HepG2 (cell line): ENCODE measurements around the gene CLHC1. TPM values are rescaled to one million over a fixed set of nuclear protein-coding genes. Genes with fewer than 3 reads are reported as not detected.

ENCODE experiments used
- GTF3A ChIP-seq: sonication (generic); formaldehyde crosslinking; conservative IDR thresholded peaks from 2 replicates; pipeline ENCODE4 v1.4.0; 2020; ENCODE audit warnings: mild to moderate bottlenecking, missing genetic modification reagents
- KDM1A ChIP-seq: IDR thresholded peaks from 2 replicates; pipeline ENCODE4 v1.6.1; 2016; ENCODE audit warnings: missing compliant biosample characterization
- MEIS1 ChIP-seq: sonication (generic); formaldehyde crosslinking; IDR thresholded peaks from 2 replicates; pipeline ENCODE4 v1.9.0; 2021; ENCODE audit warnings: mild to moderate bottlenecking, missing genetic modification reagents, moderate library complexity, borderline replicate concordance
- NBN ChIP-seq: fragments of 450-650 bp; conservative IDR thresholded peaks from 2 replicates; pipeline ENCODE4 v1.6.1; 2017
- NPAS2 ChIP-seq: sonication (generic); formaldehyde crosslinking; IDR thresholded peaks from 2 replicates; pipeline ENCODE4 v1.8.0; 2022; ENCODE audit warnings: mild to moderate bottlenecking, missing genetic modification reagents, borderline replicate concordance
- NRL ChIP-seq: sonication (generic); formaldehyde crosslinking; IDR thresholded peaks from 2 replicates; pipeline ENCODE4 v1.5.0; 2020; ENCODE audit warnings: missing genetic modification reagents, mild to moderate bottlenecking, moderate library complexity, borderline replicate concordance
- PAWR ChIP-seq: sonication (generic); formaldehyde crosslinking; IDR thresholded peaks from 2 replicates; pipeline ENCODE4 v1.4.0; 2020; ENCODE audit warnings: missing genetic modification reagents, mild to moderate bottlenecking, borderline replicate concordance
- PPARG ChIP-seq: conservative IDR thresholded peaks from 2 replicates; pipeline ENCODE4 v1.6.1; 2016; ENCODE audit warnings: missing biosample characterization, missing genetic modification reagents
- PTBP1 ChIP-seq: fragments of 200-400 bp; formaldehyde crosslinking; IDR thresholded peaks from 2 replicates; pipeline ENCODE4 v1.6.1; 2018; ENCODE audit warnings: low read length, low read depth; ENCODE audit not compliant: poor library complexity, severe bottlenecking
- REL ChIP-seq: sonication (generic); formaldehyde crosslinking; conservative IDR thresholded peaks from 2 replicates; pipeline ENCODE4 v1.8.0; 2022; ENCODE audit warnings: mild to moderate bottlenecking, missing genetic modification reagents, moderate library complexity
- SAP130 ChIP-seq: IDR thresholded peaks from 2 replicates; pipeline ENCODE4 v1.6.1; 2016; ENCODE audit warnings: low read depth
- TCF7 ChIP-seq: sonication (generic); IDR thresholded peaks from 2 replicates; pipeline ENCODE4 v1.6.1; 2016; ENCODE audit warnings: antibody characterized with exemption, low read depth
- TP53 ChIP-seq: sonication (generic); formaldehyde crosslinking; conservative IDR thresholded peaks from 2 replicates; pipeline ENCODE4 v1.4.0; 2020; ENCODE audit warnings: missing genetic modification reagents
- ZNF234 ChIP-seq: sonication (generic); formaldehyde crosslinking; conservative IDR thresholded peaks from 2 replicates; pipeline ENCODE4 v1.5.1; 2020; ENCODE audit warnings: mild to moderate bottlenecking, missing genetic modification reagents
- ZNF343 ChIP-seq: sonication (generic); formaldehyde crosslinking; IDR thresholded peaks from 2 replicates; pipeline ENCODE4 v1.4.0; 2020; ENCODE audit warnings: mild to moderate bottlenecking, missing genetic modification reagents
- ZNF451 ChIP-seq: sonication (generic); formaldehyde crosslinking; IDR thresholded peaks from 2 replicates; pipeline ENCODE4 v1.5.0; 2020; ENCODE audit warnings: mild to moderate bottlenecking, missing genetic modification reagents
- ZNF563 ChIP-seq: sonication (generic); formaldehyde crosslinking; IDR thresholded peaks from 2 replicates; pipeline ENCODE4 v1.8.0; 2022; ENCODE audit warnings: mild to moderate bottlenecking, moderate library complexity, missing genetic modification reagents
- ZNF768 ChIP-seq: sonication (generic); formaldehyde crosslinking; IDR thresholded peaks from 2 replicates; pipeline ENCODE4 v1.4.0; 2020; ENCODE audit warnings: missing genetic modification reagents
- ZNF777 ChIP-seq: sonication (generic); formaldehyde crosslinking; IDR thresholded peaks from 2 replicates; pipeline ENCODE4 v1.4.0; 2020; ENCODE audit warnings: missing genetic modification reagents
- ZNF839 ChIP-seq: sonication (generic); formaldehyde crosslinking; IDR thresholded peaks from 2 replicates; pipeline ENCODE4 v1.4.0; 2020; ENCODE audit warnings: missing genetic modification reagents, mild to moderate bottlenecking, borderline replicate concordance
- polyA plus RNA-seq, 8 experiments: library from polyadenylated mRNA; depleted of rRNA in 3 of 8; stranded (reverse) in 7 of 8; unstranded in 1 of 8; fragments of >200 nt; fragmentation: Illumina TruSeq in 4 of 8; extraction: Trizol in 4 of 8; gene quantifications; 2 replicates each; pipeline versions ENCODE4 v1.2.1 to v1.2.3, GENCODE V29; 2011 to 2016; ENCODE audit warnings: low read depth in 4 of 8, missing spikeins in 1 of 8, mixed read lengths in 1 of 8; ENCODE audit not compliant: insufficient read depth in 1 of 8
- total RNA-seq, 5 experiments: library from RNA; depleted of rRNA; stranded (reverse); fragments of >200 nt; fragmentation: Illumina TruSeq; extraction: Trizol; gene quantifications; 2 replicates each; pipeline ENCODE4 v1.2.3, GENCODE V29; 2016; ENCODE audit warnings: low read depth in 1 of 5
- TF ChIP-seq, protein P1 (sequence below), 2 experiments: sonication (generic) in 1 of 2; formaldehyde crosslinking in 1 of 2; IDR thresholded peaks; 2 replicates each; pipeline versions ENCODE4 v1.6.1 to v1.9.0; 2014 to 2022; ENCODE audit warnings: antibody characterized with exemption in 1 of 2, borderline replicate concordance in 1 of 2, inconsistent platforms in 1 of 2, low read depth in 1 of 2, missing genetic modification reagents in 1 of 2
- TF ChIP-seq, protein P2 (sequence below): sonication (generic); formaldehyde crosslinking; IDR thresholded peaks from 2 replicates; pipeline ENCODE4 v1.5.0; 2020; ENCODE audit warnings: missing genetic modification reagents
- TF ChIP-seq, protein P3 (sequence below): sonication (generic); formaldehyde crosslinking; IDR thresholded peaks from 2 replicates; pipeline ENCODE4 v1.4.0; 2020; ENCODE audit warnings: missing genetic modification reagents

The CLHC1 gene
- total and polyA plus RNA-seq, 2 of the 13 experiments (the other 11 are each of a cell fraction or from before 2014, with no cell fraction given), result 9.8 to 12.6 TPM

DNA sequence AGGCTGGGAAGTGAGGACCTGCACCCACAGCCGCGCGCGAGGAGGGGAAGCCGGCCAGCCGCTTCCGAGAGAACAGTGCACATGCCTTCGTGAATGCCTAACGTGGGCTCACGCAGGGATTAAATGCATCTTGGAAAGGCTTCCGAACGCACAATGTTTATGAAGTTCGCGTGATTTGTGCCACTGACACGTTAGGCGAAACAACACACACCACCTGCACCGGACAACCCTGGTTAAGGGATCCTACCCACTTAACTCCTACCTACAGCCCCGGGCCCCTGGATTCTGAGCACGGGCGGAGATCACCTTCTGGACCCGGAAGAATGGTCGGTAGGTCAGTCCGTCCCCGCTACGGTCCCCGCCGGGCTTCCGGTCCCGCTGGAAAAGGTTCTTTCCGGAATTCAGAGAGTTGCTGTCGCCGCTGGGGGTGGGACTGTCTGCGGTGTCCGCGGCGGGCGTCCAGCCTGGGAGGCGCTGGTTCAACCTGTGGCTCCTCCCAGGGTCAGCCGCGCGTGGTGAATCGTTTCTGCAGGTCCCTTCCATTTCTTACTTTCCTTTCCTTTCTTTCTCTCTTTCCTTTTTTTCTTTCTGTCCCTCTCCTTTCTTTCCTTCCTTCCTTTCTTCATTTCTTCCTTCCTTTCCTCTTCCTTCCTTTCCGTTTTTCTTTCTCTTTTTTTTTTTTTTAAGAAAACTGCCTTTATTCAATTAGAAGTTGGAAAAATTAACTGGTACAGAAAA, 37.0 kb upstream of the CLHC1 start, which contains the start of gene MTIF2 (continued):
- TF ChIP-seq, protein P1, sequence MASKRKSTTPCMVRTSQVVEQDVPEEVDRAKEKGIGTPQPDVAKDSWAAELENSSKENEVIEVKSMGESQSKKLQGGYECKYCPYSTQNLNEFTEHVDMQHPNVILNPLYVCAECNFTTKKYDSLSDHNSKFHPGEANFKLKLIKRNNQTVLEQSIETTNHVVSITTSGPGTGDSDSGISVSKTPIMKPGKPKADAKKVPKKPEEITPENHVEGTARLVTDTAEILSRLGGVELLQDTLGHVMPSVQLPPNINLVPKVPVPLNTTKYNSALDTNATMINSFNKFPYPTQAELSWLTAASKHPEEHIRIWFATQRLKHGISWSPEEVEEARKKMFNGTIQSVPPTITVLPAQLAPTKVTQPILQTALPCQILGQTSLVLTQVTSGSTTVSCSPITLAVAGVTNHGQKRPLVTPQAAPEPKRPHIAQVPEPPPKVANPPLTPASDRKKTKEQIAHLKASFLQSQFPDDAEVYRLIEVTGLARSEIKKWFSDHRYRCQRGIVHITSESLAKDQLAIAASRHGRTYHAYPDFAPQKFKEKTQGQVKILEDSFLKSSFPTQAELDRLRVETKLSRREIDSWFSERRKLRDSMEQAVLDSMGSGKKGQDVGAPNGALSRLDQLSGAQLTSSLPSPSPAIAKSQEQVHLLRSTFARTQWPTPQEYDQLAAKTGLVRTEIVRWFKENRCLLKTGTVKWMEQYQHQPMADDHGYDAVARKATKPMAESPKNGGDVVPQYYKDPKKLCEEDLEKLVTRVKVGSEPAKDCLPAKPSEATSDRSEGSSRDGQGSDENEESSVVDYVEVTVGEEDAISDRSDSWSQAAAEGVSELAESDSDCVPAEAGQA (IDR thresholded peaks at IDR 0.05; ENCODE audit: low read depth), result peak; percentile 91
- TF ChIP-seq, protein P1 (CRISPR knock-in tag; IDR thresholded peaks at IDR 0.05; ENCODE audit: borderline replicate concordance), result peak; percentile 80
- TF ChIP-seq PPARG (CRISPR knock-in tag) (peak; percentile 85), REL (CRISPR knock-in tag) (no peak), ZNF839 (peak; percentile 98), ZNF234 (CRISPR knock-in tag) (0 out of 2 replicates have a peak, but pooled peaks have one; percentile 67), PTBP1 (peak; percentile 75), MEIS1 (CRISPR knock-in tag) (peak; percentile 68; the same call in 1 of the 2 replicates), TP53 (CRISPR knock-in tag) (peak; percentile 95), NRL (CRISPR knock-in tag) (peak; percentile 99), NBN (no peak), KDM1A (CRISPR knock-in tag) (no peak), GTF3A (no peak; the same call in 1 of the 2 replicates), TCF7 (no peak), PAWR (CRISPR knock-in tag) (peak; percentile 80), ZNF777 (CRISPR knock-in tag) (peak; percentile 71; the same call in 1 of the 2 replicates), ZNF343 (CRISPR knock-in tag) (peak; percentile 95), NPAS2 (CRISPR knock-in tag) (no peak), ZNF768 (CRISPR knock-in tag) (peak; percentile 89), ZNF563 (CRISPR knock-in tag) (peak; percentile 88), SAP130 (CRISPR knock-in tag) (peak; percentile 99), ZNF451 (CRISPR knock-in tag) (peak; percentile 85)
- TF ChIP-seq, protein P2, sequence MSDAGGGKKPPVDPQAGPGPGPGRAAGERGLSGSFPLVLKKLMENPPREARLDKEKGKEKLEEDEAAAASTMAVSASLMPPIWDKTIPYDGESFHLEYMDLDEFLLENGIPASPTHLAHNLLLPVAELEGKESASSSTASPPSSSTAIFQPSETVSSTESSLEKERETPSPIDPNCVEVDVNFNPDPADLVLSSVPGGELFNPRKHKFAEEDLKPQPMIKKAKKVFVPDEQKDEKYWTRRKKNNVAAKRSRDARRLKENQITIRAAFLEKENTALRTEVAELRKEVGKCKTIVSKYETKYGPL (CRISPR knock-in tag), result 0 out of 2 replicates have a peak, but pooled peaks have one; percentile 47
- TF ChIP-seq, protein P3, sequence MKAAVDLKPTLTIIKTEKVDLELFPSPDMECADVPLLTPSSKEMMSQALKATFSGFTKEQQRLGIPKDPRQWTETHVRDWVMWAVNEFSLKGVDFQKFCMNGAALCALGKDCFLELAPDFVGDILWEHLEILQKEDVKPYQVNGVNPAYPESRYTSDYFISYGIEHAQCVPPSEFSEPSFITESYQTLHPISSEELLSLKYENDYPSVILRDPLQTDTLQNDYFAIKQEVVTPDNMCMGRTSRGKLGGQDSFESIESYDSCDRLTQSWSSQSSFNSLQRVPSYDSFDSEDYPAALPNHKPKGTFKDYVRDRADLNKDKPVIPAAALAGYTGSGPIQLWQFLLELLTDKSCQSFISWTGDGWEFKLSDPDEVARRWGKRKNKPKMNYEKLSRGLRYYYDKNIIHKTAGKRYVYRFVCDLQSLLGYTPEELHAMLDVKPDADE (CRISPR knock-in tag), result no peak; the same call in 1 of the 2 replicates
